PFSK-1 (cell line): ENCODE data around the gene CNPY2.

Experiments used
- FOXP2 ChIP-seq: optimal IDR thresholded peaks from 2 replicates; pipeline ENCODE3; 2011; ENCODE audit warnings: borderline replicate concordance, control low read depth, inconsistent platforms; ENCODE audit not compliant: insufficient read depth; ENCODE audit errors: extremely low read length, extremely low read depth
- POLR2AphosphoS5 ChIP-seq: IDR thresholded peaks from 2 replicates; pipeline ENCODE4 v1.6.1; 2012; ENCODE audit warnings: low read depth, mild to moderate bottlenecking, control low read depth, low read length, moderate library complexity
- REST ChIP-seq, 2 experiments: IDR thresholded peaks; 2 replicates each; pipeline versions ENCODE4 v1.6.1 to v1.8.0; 2011 to 2012; ENCODE audit warnings: low read depth in 2 of 2, low read length in 2 of 2, control low read depth in 1 of 2, inconsistent platforms in 1 of 2, mild to moderate bottlenecking in 1 of 2, moderate library complexity in 1 of 2; ENCODE audit not compliant: insufficient read depth in 1 of 2
- SIN3A ChIP-seq: IDR thresholded peaks from 2 replicates; pipeline ENCODE4 v1.6.1; 2012; ENCODE audit warnings: mild to moderate bottlenecking, low read length, moderate library complexity, borderline replicate concordance; ENCODE audit not compliant: insufficient read depth
- TAF1 ChIP-seq: IDR thresholded peaks from 2 replicates; pipeline ENCODE4 v1.6.1; 2012; ENCODE audit warnings: low read length, control low read depth, borderline replicate concordance; ENCODE audit not compliant: insufficient read depth

Gene CNPY2

GRCh38 chr12:56334490-56334793, 18.7 kb upstream of the CNPY2 start:
- TF ChIP-seq POLR2AphosphoS5 (no peak), TAF1 (no peak), FOXP2 (no peak), REST (IDR thresholded peaks at IDR 0.05; ENCODE audit: insufficient read depth in 1 of 2, low read depth in 2 of 2, low read length in 2 of 2) (no peak), SIN3A (no peak)

GRCh38 chr12:56333679-56334489, 18.1 kb upstream of the CNPY2 start, which contains the start of gene PAN2:
Gene PAN2, minus strand, starts transcription at chr12:56334000. Its CDS starts 906 bp downstream, at chr12:56333094.
- peak; percentile 80 for TF ChIP-seq POLR2AphosphoS5
- TF ChIP-seq TAF1: peak; percentile 46; the same call in 1 of the 2 replicates
- no peak for TF ChIP-seq FOXP2
- no peak for TF ChIP-seq SIN3A
- no peak for TF ChIP-seq REST (IDR thresholded peaks at IDR 0.05; ENCODE audit: insufficient read depth in 1 of 2, low read depth in 2 of 2, low read length in 2 of 2)

DNA sequence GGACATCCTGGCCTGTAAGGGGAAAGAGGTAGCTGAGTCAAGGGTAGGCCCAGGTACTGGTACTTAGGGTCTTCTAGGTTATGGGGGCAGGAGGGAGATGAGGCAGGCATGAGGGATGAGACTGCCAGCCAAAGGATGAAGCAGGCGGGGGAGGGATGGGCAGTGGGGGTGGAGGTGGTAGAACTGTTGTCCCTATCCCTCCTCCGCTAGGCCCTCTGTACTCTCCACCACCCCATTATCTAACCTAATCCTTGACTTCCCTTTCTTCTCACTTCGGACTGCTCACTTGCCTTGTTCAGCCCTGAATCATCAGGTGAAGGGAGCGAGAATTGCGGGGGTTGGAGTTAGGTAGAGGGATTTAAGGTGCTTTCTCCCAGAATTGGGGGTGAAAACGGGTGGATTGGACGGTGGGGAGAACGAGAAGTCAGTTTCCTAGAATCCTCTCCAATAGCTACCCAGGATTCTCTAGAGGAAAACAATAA, 17.4 kb upstream of the CNPY2 start:
- TF ChIP-seq TAF1 (peak; percentile 60; the same call in 1 of the 2 replicates), FOXP2 (no peak)

GRCh38 chr12:56332512-56333196, 16.9 kb upstream of the CNPY2 start:
- TF ChIP-seq REST (IDR thresholded peaks at IDR 0.05; ENCODE audit: insufficient read depth in 1 of 2, low read depth in 2 of 2, low read length in 2 of 2) (no peak), SIN3A (no peak), FOXP2 (no peak), TAF1 (no peak), POLR2AphosphoS5 (no peak)

GRCh38 chr12:56330936-56331490, 15.2 kb upstream of the CNPY2 start:
- no peak for TF ChIP-seq POLR2AphosphoS5
- TF ChIP-seq SIN3A: no peak
- TF ChIP-seq REST (IDR thresholded peaks at IDR 0.05; ENCODE audit: insufficient read depth in 1 of 2, low read depth in 2 of 2, low read length in 2 of 2): no peak
- no peak for TF ChIP-seq TAF1
- TF ChIP-seq FOXP2: no peak
